MM.1S (cell line): Measurements from ENCODE around the gene IFNG-AS1.

ENCODE experiments used
- EZH2 ChIP-seq: fragments of 300-600 bp; sonication (generic); optimal IDR thresholded peaks from 2 replicates; pipeline ENCODE3; 2017; ENCODE audit warnings: low read depth, mild to moderate bottlenecking, antibody characterized with exemption, low read length, mixed read lengths
- EZH2phosphoT487 ChIP-seq: fragments of 300-600 bp; sonication (generic); IDR thresholded peaks from 2 replicates; pipeline ENCODE4 v1.6.1; 2018; ENCODE audit warnings: antibody characterized with exemption, low read length
- TF ChIP-seq, protein P1 (sequence below): fragments of 300-600 bp; sonication (generic); IDR thresholded peaks from 2 replicates; pipeline ENCODE4 v1.5.1; 2016; ENCODE audit warnings: antibody characterized with exemption, low read length, mixed read lengths

DNA sequence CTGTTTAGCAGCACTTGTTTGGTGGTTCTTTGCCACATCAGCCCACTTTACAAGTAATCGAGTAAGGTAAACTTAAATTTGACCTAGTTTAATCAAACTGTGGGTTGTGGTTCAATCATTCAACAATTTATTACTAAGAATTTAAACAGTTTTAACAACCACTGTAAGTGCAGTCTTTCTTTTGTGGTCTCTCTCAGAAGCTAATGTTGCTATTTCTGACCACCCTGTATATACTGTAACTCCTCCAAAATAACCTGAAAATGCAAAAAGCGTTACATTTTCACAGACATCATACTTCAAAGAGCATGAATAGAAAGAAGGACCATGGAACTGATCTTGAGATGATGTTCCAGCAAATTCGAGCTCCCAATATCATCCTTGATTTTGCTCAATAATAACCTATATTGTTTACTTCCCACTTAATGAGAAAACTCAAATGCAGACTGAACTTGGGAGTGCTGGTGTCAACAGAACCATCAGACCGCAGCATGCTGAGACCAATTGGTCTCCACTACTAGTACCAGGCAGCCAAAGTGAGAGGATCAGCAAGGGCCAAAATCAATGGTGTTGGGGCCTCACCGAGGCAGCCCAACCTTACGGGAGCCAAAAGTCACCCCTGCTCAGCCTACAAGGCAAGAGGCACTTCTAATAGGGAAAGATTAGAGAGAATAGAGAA lies 22.1 kb downstream of the IFNG-AS1 start:
- TF ChIP-seq EZH2phosphoT487 (no peak), EZH2 (no peak)
- TF ChIP-seq, protein P1, sequence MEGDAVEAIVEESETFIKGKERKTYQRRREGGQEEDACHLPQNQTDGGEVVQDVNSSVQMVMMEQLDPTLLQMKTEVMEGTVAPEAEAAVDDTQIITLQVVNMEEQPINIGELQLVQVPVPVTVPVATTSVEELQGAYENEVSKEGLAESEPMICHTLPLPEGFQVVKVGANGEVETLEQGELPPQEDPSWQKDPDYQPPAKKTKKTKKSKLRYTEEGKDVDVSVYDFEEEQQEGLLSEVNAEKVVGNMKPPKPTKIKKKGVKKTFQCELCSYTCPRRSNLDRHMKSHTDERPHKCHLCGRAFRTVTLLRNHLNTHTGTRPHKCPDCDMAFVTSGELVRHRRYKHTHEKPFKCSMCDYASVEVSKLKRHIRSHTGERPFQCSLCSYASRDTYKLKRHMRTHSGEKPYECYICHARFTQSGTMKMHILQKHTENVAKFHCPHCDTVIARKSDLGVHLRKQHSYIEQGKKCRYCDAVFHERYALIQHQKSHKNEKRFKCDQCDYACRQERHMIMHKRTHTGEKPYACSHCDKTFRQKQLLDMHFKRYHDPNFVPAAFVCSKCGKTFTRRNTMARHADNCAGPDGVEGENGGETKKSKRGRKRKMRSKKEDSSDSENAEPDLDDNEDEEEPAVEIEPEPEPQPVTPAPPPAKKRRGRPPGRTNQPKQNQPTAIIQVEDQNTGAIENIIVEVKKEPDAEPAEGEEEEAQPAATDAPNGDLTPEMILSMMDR = no peak
